ENCODE measurements around the gene MPP4. TPM values are rescaled to one million over a fixed set of nuclear protein-coding genes. Genes with fewer than 3 reads are reported as not detected.

Gene MPP4
- total and polyA plus RNA-seq, 10 of the 15 experiments (the other 5 are each of a cell fraction or from before 2014, with no cell fraction given), result 0.03 to 0.14 (median 0.05) TPM; not detected in 4

GRCh38 chr2:201699416-201699815, 972 bp upstream of the MPP4 start:
- ChIA-PET CTCF (no interaction called here), POLR2A (no interaction called here), RAD21 (ENCODE audit: unreplicated experiment) (no interaction called here), SMC1A (ENCODE audit: uncharacterized antibody, unreplicated experiment) (interaction anchor here (1.0 kb wide), 1 partner anchor 21 kb away, joined by 3 read pairs; no protein-coding TSS in a partner anchor)
- TF ChIP-seq SIN3A (IDR thresholded peaks at IDR 0.05; ENCODE audit: low read depth, low read length) (no peak), POU2F2 (IDR thresholded peaks at IDR 0.05; ENCODE audit: borderline replicate concordance, low read depth, low read length) (no peak), NR2C2 (IDR thresholded peaks at IDR 0.05; ENCODE audit: borderline replicate concordance, control insufficient read depth, insufficient read length, low read depth) (no peak), SMAD5 (IDR thresholded peaks at IDR 0.05; ENCODE audit: low read depth) (no peak), ATF3 (IDR thresholded peaks at IDR 0.05; ENCODE audit: borderline replicate concordance, extremely low read depth, low read depth, low read length) (no peak), POLR2AphosphoS5 (IDR thresholded peaks at IDR 0.05; ENCODE audit: low read length) (no peak), WRNIP1 (IDR thresholded peaks at IDR 0.05; ENCODE audit: borderline replicate concordance, low read depth, low read length) (no peak), RAD51 (IDR thresholded peaks at IDR 0.05) (no peak)
- TF ChIP-seq, protein P1, sequence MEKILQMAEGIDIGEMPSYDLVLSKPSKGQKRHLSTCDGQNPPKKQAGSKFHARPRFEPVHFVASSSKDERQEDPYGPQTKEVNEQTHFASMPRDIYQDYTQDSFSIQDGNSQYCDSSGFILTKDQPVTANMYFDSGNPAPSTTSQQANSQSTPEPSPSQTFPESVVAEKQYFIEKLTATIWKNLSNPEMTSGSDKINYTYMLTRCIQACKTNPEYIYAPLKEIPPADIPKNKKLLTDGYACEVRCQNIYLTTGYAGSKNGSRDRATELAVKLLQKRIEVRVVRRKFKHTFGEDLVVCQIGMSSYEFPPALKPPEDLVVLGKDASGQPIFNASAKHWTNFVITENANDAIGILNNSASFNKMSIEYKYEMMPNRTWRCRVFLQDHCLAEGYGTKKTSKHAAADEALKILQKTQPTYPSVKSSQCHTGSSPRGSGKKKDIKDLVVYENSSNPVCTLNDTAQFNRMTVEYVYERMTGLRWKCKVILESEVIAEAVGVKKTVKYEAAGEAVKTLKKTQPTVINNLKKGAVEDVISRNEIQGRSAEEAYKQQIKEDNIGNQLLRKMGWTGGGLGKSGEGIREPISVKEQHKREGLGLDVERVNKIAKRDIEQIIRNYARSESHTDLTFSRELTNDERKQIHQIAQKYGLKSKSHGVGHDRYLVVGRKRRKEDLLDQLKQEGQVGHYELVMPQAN (conservative IDR thresholded peaks at IDR 0.05), result no peak
- 91% methylated on average over 1 of the region's 1 CpG for WGBS (ENCODE audit: insufficient coverage, insufficient replicate concordance, low lambda C conversion rate, missing lambda C conversion rate)
- no peak for DNase-seq (ENCODE audit: low read depth, low spot score)
- in situ Hi-C loops (cut with MboI), result no loop called here
- Histone ChIP-seq H3K36me3 (ENCODE audit: control insufficient read depth in 2 of 2, insufficient read depth in 2 of 2, low read length in 1 of 2) (no peaks in the 10 kb centered on the region), H3K9ac (ENCODE audit: control insufficient read depth, insufficient read depth, low read length) (no peak overlapping the region), H4K20me1 (ENCODE audit: control insufficient read depth, insufficient read depth) (no peaks in the 10 kb centered on the region), H3K79me2 (ENCODE audit: control insufficient read depth, insufficient read depth, low read length) (no peaks in the 10 kb centered on the region), H3K27me3 (replicated peaks in 1 of 2; ENCODE audit: control insufficient read depth in 2 of 2, insufficient read depth in 2 of 2, low read length in 1 of 2) (no peaks in the 10 kb centered on the region), H3K9me3 (replicated peaks; ENCODE audit: control insufficient read depth, insufficient read depth, low read length) (no peaks in the 10 kb centered on the region), H3K4me1 (ENCODE audit: control insufficient read depth, insufficient read depth, low read length) (no peaks in the 10 kb centered on the region; the same call in 1 of the 2 replicates), H3K27ac (ENCODE audit: control insufficient read depth, insufficient read depth) (no peak overlapping the region), H2AFZ (ENCODE audit: control insufficient read depth, low read depth, low read length) (no peak overlapping the region), H3K4me3 (no peak overlapping the region), H3K4me2 (ENCODE audit: control insufficient read depth, insufficient read depth) (no peak overlapping the region)
- FAIRE-seq, result no peak
- ATAC-seq, result no peak
- intact Hi-C loops (cut with micrococcal nuclease; ENCODE audit: unreplicated experiment), result no loop called here
- no TSS peak for BruUV-seq (replicated peaks)
